Hypothalamus (tissue), 51 donors: ENCODE data around the gene CREB3L2.
"Not testable (repeated sequence)": the region's sequence is repeated elsewhere in the genome, so short reads cannot be mapped to it uniquely, and the experiment has no call there.

Source experiments
- DNase-seq, 51 donors: peaks; one replicate each; lab custom pipeline; 2025; lab: John Stamatoyannopoulos, UW

CREB3L2 gene

GRCh38 chr7:137913985-137914384 lies 87.9 kb downstream of the CREB3L2 start:
- DNase-seq = no peak

GRCh38 chr7:137909042-137909441 lies 92.8 kb downstream of the CREB3L2 start:
- peak in 25 of 51 donors; percentile 6 to 64 (median 30) for DNase-seq

- DNase-seq = no peak
These were observed 93.8 kb downstream of the CREB3L2 start for GRCh38 chr7:137908106-137908505.

- DNase-seq = not testable (repeated sequence)
These were observed 95.2 kb downstream of the CREB3L2 start for GRCh38 chr7:137906636-137907035.

- DNase-seq = no peak
These were observed 97.1 kb downstream of the CREB3L2 start for GRCh38 chr7:137904833-137905232.

GRCh38 chr7:137903382-137904169 lies 98.3 kb downstream of the CREB3L2 start:
- DNase-seq = peak in 43 of 51 donors; percentile 8 to 86 (median 41)

GRCh38 chr7:137900137-137900536 lies 101.7 kb downstream of the CREB3L2 start:
- no peak for DNase-seq

GRCh38 chr7:137898839-137899721 lies 102.8 kb downstream of the CREB3L2 start:
- peak; percentile 6 to 86 (median 59) for DNase-seq

GRCh38 chr7:137895301-137896221 lies 106.3 kb downstream of the CREB3L2 start:
- no peak for DNase-seq

GRCh38 chr7:137893143-137893742 lies 108.6 kb downstream of the CREB3L2 start:
- DNase-seq = no peak

- no peak for DNase-seq
These were observed 110.8 kb downstream of the CREB3L2 start for GRCh38 chr7:137891016-137891655.

- no peak for DNase-seq
These were observed 111.4 kb downstream of the CREB3L2 start for GRCh38 chr7:137890449-137890921.

- no peak for DNase-seq
These were observed 113.6 kb downstream of the CREB3L2 start for GRCh38 chr7:137888241-137888640.

- DNase-seq = no peak
These were observed 115.1 kb downstream of the CREB3L2 start for GRCh38 chr7:137886746-137887145.

- DNase-seq = no peak
These were observed 115.6 kb downstream of the CREB3L2 start for GRCh38 chr7:137886281-137886680.

- no peak for DNase-seq
These were observed 116.2 kb downstream of the CREB3L2 start for GRCh38 chr7:137885678-137886077.

- no peak for DNase-seq
These were observed 119.1 kb downstream of the CREB3L2 start for GRCh38 chr7:137882806-137883205.

GRCh38 chr7:137882261-137882668 lies 119.6 kb downstream of the CREB3L2 start:
- DNase-seq = no peak

- no peak for DNase-seq
These were observed 120.2 kb downstream of the CREB3L2 start for GRCh38 chr7:137881607-137882260.
